HepG2 (cell line): ENCODE results near the gene OSBPL3. TPM values are rescaled to one million over a fixed set of nuclear protein-coding genes. Genes with fewer than 3 reads are reported as not detected.
A peak's percentile ranks its signal among the peaks of the same experiment; 100 is the strongest.

Source experiments
- ARID2 ChIP-seq: sonication (generic); formaldehyde crosslinking; IDR thresholded peaks from 2 replicates; pipeline ENCODE4 v1.8.1; 2022; ENCODE audit warnings: mild to moderate bottlenecking, missing genetic modification reagents, borderline replicate concordance
- GPN1 ChIP-seq: sonication (generic); formaldehyde crosslinking; IDR thresholded peaks from 2 replicates; pipeline ENCODE4 v1.5.1; 2020; ENCODE audit warnings: missing genetic modification reagents, borderline replicate concordance
- GTF2F1 ChIP-seq: fragments of 150-350 bp; IDR thresholded peaks from 2 replicates; pipeline ENCODE4 v1.6.1; 2014; ENCODE audit warnings: low read length
- KLF16 ChIP-seq, 2 experiments: sonication (generic) in 1 of 2; formaldehyde crosslinking in 1 of 2; IDR thresholded peaks; 2 replicates each; pipeline versions ENCODE4 v1.6.1 to v1.8.0; 2016 to 2023; ENCODE audit warnings: missing genetic modification reagents in 2 of 2, missing compliant biosample characterization in 1 of 2
- MAFF ChIP-seq: IDR thresholded peaks from 2 replicates; pipeline ENCODE4 v1.6.1; 2011; ENCODE audit warnings: low read depth, low read length, improper control_type of control experiment
- MTA3 ChIP-seq: sonication (generic); formaldehyde crosslinking; IDR thresholded peaks from 2 replicates; pipeline ENCODE4 v1.4.0; 2020; ENCODE audit warnings: missing genetic modification reagents
- NCOR1 ChIP-seq: fragments of 200-600 bp; sonication (generic); IDR thresholded peaks from 2 replicates; pipeline ENCODE4 v1.7.0; 2017; ENCODE audit warnings: antibody characterized with exemption, low read length, borderline replicate concordance
- TP53 ChIP-seq: sonication (generic); formaldehyde crosslinking; conservative IDR thresholded peaks from 2 replicates; pipeline ENCODE4 v1.4.0; 2020; ENCODE audit warnings: missing genetic modification reagents
- ZFP62 ChIP-seq: sonication (generic); formaldehyde crosslinking; IDR thresholded peaks from 2 replicates; pipeline ENCODE4 v1.4.0; 2020; ENCODE audit warnings: missing genetic modification reagents
- ZFP90 ChIP-seq: sonication (generic); formaldehyde crosslinking; IDR thresholded peaks from 2 replicates; pipeline ENCODE4 v1.8.0; 2022; ENCODE audit warnings: missing genetic modification reagents, mild to moderate bottlenecking, inconsistent platforms, borderline replicate concordance
- ZNF138 ChIP-seq: sonication (generic); formaldehyde crosslinking; IDR thresholded peaks from 2 replicates; pipeline ENCODE4 v1.5.0; 2020; ENCODE audit warnings: mild to moderate bottlenecking, low read depth, missing genetic modification reagents
- ZNF143 ChIP-seq: sonication (generic); formaldehyde crosslinking; IDR thresholded peaks from 2 replicates; pipeline ENCODE4 v1.4.0; 2020; ENCODE audit warnings: missing genetic modification reagents
- ZNF441 ChIP-seq: sonication (generic); formaldehyde crosslinking; IDR thresholded peaks from 2 replicates; pipeline ENCODE4 v1.7.0; 2021; ENCODE audit warnings: missing genetic modification reagents, borderline replicate concordance
- ZNF724P ChIP-seq: sonication (generic); formaldehyde crosslinking; IDR thresholded peaks from 2 replicates; pipeline ENCODE4 v1.8.0; 2022; ENCODE audit warnings: missing genetic modification reagents, borderline replicate concordance
- ZNF883 ChIP-seq: sonication (generic); formaldehyde crosslinking; IDR thresholded peaks from 2 replicates; pipeline ENCODE4 v1.5.1; 2020; ENCODE audit warnings: mild to moderate bottlenecking, missing genetic modification reagents; ENCODE audit errors: not compliant biosample characterization
- ZSCAN21 ChIP-seq: sonication (generic); formaldehyde crosslinking; IDR thresholded peaks from 2 replicates; pipeline ENCODE4 v1.8.0; 2022; ENCODE audit warnings: mild to moderate bottlenecking, missing genetic modification reagents, moderate library complexity, borderline replicate concordance
- polyA plus RNA-seq, 8 experiments: library from polyadenylated mRNA; depleted of rRNA in 3 of 8; stranded (reverse) in 7 of 8; unstranded in 1 of 8; fragments of >200 nt; fragmentation: Illumina TruSeq in 4 of 8; extraction: Trizol in 4 of 8; gene quantifications; 2 replicates each; pipeline versions ENCODE4 v1.2.1 to v1.2.3, GENCODE V29; 2011 to 2016; ENCODE audit warnings: low read depth in 4 of 8, missing spikeins in 1 of 8, mixed read lengths in 1 of 8; ENCODE audit not compliant: insufficient read depth in 1 of 8
- total RNA-seq, 5 experiments: library from RNA; depleted of rRNA; stranded (reverse); fragments of >200 nt; fragmentation: Illumina TruSeq; extraction: Trizol; gene quantifications; 2 replicates each; pipeline ENCODE4 v1.2.3, GENCODE V29; 2016; ENCODE audit warnings: low read depth in 1 of 5
- TF ChIP-seq, protein P1 (sequence below): sonication (generic); formaldehyde crosslinking; IDR thresholded peaks from 2 replicates; pipeline ENCODE4 v1.5.1; 2020; ENCODE audit warnings: missing genetic modification reagents, mild to moderate bottlenecking, borderline replicate concordance
- TF ChIP-seq, protein P2 (sequence below): sonication (generic); formaldehyde crosslinking; IDR thresholded peaks from 2 replicates; pipeline ENCODE4 v1.5.1; 2020; ENCODE audit warnings: missing genetic modification reagents, mild to moderate bottlenecking, borderline replicate concordance
- TF ChIP-seq, protein P3 (sequence below): IDR thresholded peaks from 2 replicates; pipeline ENCODE4 v1.6.1; 2016; ENCODE audit warnings: low read depth, control low read depth
- TF ChIP-seq, protein P4 (sequence below): IDR thresholded peaks from 2 replicates; pipeline ENCODE4 v1.6.1; 2016; ENCODE audit warnings: mild to moderate bottlenecking
- TF ChIP-seq, protein P5 (sequence below): sonication (generic); formaldehyde crosslinking; IDR thresholded peaks from 2 replicates; pipeline ENCODE4 v1.4.0; 2020; ENCODE audit warnings: missing genetic modification reagents, mild to moderate bottlenecking, borderline replicate concordance
- TF ChIP-seq, protein P6 (sequence below): sonication (generic); formaldehyde crosslinking; IDR thresholded peaks from 2 replicates; pipeline ENCODE4 v1.8.1; 2023; ENCODE audit warnings: missing genetic modification reagents, inconsistent platforms, borderline replicate concordance

Gene OSBPL3
- total and polyA plus RNA-seq, 2 of the 13 experiments (the other 11 are each of a cell fraction or from before 2014, with no cell fraction given), result 8.8 to 28.9 TPM

DNA sequence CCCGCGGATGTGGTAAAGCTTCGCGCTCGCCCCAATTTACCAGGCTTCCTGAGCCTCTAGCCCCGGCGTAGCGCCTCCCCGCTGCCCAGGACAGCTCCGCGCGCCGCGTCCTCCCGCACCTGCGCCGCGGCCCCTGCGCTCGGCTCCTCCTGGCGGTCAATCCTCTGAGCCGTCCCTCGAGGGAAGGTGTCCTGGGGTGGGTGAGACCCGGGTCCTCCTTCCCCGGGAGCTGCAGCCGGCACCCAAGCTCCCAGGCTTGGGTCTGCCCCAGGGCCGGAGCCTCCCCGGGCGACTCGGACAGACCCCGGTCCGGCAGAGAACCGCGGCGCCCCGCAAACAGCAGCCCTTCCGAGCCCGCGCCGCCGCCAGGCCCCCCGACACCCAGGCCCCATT, 512 bp downstream of the OSBPL3 start (continued):
- TF ChIP-seq ZNF143 (CRISPR knock-in tag) (0 out of 2 replicates have a peak, but pooled peaks have one; percentile 9), MTA3 (CRISPR knock-in tag) (no peak), ZFP90 (0 out of 2 replicates have a peak, but pooled peaks have one; percentile 70), TP53 (CRISPR knock-in tag) (no peak), NCOR1 (no peak), GPN1 (CRISPR knock-in tag) (no peak), ZSCAN21 (no peak), ZFP62 (CRISPR knock-in tag) (no peak), GTF2F1 (no peak), ZNF441 (CRISPR knock-in tag) (no peak), ZNF724P (CRISPR knock-in tag) (no peak), ZNF883 (CRISPR knock-in tag) (peak; percentile 56), ARID2 (CRISPR knock-in tag) (no peak; the same call in 1 of the 2 replicates), ZNF138 (peak; percentile 47; the same call in 1 of the 2 replicates), KLF16 (CRISPR knock-in tag; IDR thresholded peaks at IDR 0.05) (no peak), MAFF (no peak)
- TF ChIP-seq, protein P1, sequence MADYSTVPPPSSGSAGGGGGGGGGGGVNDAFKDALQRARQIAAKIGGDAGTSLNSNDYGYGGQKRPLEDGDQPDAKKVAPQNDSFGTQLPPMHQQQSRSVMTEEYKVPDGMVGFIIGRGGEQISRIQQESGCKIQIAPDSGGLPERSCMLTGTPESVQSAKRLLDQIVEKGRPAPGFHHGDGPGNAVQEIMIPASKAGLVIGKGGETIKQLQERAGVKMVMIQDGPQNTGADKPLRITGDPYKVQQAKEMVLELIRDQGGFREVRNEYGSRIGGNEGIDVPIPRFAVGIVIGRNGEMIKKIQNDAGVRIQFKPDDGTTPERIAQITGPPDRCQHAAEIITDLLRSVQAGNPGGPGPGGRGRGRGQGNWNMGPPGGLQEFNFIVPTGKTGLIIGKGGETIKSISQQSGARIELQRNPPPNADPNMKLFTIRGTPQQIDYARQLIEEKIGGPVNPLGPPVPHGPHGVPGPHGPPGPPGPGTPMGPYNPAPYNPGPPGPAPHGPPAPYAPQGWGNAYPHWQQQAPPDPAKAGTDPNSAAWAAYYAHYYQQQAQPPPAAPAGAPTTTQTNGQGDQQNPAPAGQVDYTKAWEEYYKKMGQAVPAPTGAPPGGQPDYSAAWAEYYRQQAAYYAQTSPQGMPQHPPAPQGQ, result no peak
- TF ChIP-seq, protein P2, sequence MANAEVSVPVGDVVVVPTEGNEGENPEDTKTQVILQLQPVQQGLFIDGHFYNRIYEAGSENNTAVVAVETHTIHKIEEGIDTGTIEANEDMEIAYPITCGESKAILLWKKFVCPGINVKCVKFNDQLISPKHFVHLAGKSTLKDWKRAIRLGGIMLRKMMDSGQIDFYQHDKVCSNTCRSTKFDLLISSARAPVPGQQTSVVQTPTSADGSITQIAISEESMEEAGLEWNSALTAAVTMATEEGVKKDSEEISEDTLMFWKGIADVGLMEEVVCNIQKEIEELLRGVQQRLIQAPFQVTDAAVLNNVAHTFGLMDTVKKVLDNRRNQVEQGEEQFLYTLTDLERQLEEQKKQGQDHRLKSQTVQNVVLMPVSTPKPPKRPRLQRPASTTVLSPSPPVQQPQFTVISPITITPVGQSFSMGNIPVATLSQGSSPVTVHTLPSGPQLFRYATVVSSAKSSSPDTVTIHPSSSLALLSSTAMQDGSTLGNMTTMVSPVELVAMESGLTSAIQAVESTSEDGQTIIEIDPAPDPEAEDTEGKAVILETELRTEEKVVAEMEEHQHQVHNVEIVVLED (CRISPR knock-in tag), result no peak
- TF ChIP-seq, protein P3, sequence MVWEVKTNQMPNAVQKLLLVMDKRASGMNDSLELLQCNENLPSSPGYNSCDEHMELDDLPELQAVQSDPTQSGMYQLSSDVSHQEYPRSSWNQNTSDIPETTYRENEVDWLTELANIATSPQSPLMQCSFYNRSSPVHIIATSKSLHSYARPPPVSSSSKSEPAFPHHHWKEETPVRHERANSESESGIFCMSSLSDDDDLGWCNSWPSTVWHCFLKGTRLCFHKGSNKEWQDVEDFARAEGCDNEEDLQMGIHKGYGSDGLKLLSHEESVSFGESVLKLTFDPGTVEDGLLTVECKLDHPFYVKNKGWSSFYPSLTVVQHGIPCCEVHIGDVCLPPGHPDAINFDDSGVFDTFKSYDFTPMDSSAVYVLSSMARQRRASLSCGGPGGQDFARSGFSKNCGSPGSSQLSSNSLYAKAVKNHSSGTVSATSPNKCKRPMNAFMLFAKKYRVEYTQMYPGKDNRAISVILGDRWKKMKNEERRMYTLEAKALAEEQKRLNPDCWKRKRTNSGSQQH (CRISPR knock-in tag), result no peak
- TF ChIP-seq, protein P4, sequence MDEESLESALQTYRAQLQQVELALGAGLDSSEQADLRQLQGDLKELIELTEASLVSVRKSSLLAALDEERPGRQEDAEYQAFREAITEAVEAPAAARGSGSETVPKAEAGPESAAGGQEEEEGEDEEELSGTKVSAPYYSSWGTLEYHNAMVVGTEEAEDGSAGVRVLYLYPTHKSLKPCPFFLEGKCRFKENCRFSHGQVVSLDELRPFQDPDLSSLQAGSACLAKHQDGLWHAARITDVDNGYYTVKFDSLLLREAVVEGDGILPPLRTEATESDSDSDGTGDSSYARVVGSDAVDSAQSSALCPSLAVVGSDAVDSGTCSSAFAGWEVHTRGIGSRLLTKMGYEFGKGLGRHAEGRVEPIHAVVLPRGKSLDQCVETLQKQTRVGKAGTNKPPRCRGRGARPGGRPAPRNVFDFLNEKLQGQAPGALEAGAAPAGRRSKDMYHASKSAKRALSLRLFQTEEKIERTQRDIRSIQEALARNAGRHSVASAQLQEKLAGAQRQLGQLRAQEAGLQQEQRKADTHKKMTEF, result no peak
- TF ChIP-seq, protein P5, sequence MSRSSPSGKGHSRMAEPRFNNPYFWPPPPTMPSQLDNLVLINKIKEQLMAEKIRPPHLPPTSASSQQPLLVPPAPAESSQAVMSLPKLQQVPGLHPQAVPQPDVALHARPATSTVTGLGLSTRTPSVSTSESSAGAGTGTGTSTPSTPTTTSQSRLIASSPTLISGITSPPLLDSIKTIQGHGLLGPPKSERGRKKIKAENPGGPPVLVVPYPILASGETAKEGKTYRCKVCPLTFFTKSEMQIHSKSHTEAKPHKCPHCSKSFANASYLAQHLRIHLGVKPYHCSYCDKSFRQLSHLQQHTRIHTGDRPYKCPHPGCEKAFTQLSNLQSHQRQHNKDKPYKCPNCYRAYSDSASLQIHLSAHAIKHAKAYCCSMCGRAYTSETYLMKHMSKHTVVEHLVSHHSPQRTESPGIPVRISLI (CRISPR knock-in tag), result no peak; the same call in 1 of the 2 replicates
- TF ChIP-seq, protein P6, sequence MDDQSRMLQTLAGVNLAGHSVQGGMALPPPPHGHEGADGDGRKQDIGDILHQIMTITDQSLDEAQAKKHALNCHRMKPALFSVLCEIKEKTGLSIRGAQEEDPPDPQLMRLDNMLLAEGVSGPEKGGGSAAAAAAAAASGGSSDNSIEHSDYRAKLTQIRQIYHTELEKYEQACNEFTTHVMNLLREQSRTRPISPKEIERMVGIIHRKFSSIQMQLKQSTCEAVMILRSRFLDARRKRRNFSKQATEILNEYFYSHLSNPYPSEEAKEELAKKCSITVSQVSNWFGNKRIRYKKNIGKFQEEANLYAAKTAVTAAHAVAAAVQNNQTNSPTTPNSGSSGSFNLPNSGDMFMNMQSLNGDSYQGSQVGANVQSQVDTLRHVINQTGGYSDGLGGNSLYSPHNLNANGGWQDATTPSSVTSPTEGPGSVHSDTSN (CRISPR knock-in tag), result no peak
